ENCODE data around the gene GABRA4. TPM values are rescaled to one million over a fixed set of nuclear protein-coding genes. Genes with fewer than 3 reads are reported as not detected.

The GABRA4 gene
- total and polyA plus RNA-seq, 2 experiments from 2014 or later: 1.5 to 1.9 TPM

DNA sequence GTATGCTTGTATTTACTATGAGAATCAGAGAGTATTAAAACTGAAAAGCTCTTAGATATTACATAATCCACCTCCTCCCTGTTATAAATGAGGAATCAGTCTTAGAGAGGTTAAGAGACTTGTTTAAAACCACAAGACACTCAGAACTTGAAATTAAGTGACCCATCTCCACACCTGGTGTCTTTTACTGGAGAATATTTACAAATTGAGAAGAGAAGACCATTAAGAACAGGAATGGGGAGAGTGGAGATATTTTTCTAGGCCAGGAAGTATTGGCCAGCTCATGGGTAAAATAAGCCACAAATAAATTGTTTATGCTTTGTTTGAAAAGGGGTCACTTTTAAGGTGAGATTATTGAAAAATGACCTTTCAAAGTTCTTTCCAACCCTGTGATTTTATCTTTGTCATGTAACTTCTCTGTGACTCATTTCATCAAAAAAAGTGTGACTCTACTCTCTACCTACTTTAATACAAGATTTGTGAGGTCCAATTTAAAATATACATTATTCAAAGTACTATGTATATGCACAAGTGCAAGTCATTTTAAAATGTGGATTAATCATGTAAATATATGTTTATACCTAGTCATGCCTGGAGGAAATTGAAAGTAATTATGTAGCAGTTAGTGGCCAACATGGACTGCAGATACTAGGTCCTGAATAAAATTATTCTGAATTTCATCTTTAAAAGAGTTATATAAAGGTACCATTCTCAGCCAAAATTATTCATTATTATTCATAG lies 68.4 kb downstream of the GABRA4 start:
- no peaks in the 10 kb centered on the region for H3F3A ChIP-seq (replicated peaks; ENCODE audit: low read depth)
- no peaks in the 10 kb centered on the region for H4K20me1 ChIP-seq (replicated peaks; ENCODE audit: insufficient read depth)
- H3K27me3 ChIP-seq (ENCODE audit: insufficient read depth): no peaks in the 10 kb centered on the region
- no peak for ATAC-seq
- H3K9me3 Mint-ChIP-seq: no peaks in the 10 kb centered on the region
- H3K36me3 ChIP-seq (ENCODE audit: insufficient read depth): no peaks in the 10 kb centered on the region
- H3K79me2 ChIP-seq (replicated peaks; ENCODE audit: insufficient read depth): no peaks in the 10 kb centered on the region
- H3K9me2 ChIP-seq (ENCODE audit: insufficient read depth): no peaks in the 10 kb centered on the region
- no peak for DNase-seq (ENCODE audit: low spot score)
- no peaks in the 10 kb centered on the region for H3K4me1 ChIP-seq (ENCODE audit: insufficient read depth)
- no peak for TF ChIP-seq JUNB (IDR thresholded peaks at IDR 0.05; ENCODE audit: unreplicated experiment)
- no peak for TF ChIP-seq ZNF114 (CRISPR knock-in tag; IDR thresholded peaks at IDR 0.05)
- no peak for TF ChIP-seq CREB1 (CRISPR knock-in tag; IDR thresholded peaks at IDR 0.05; ENCODE audit: low read depth)
- no peak for TF ChIP-seq EZH2phosphoT487 (IDR thresholded peaks at IDR 0.05; ENCODE audit: unreplicated experiment)
- TF ChIP-seq ZNF331 (CRISPR knock-in tag; IDR thresholded peaks at IDR 0.05; ENCODE audit: low read depth): no peak
- no peak overlapping the region for H2AFZ ChIP-seq
- no peak overlapping the region for H3K4me3 Mint-ChIP-seq
- no peaks in the 10 kb centered on the region for H3K36me3 Mint-ChIP-seq (ENCODE audit: low read depth)
- no peak overlapping the region for H3K27ac ChIP-seq (ENCODE audit: low read depth)
- H3K27me3 Mint-ChIP-seq (ENCODE audit: insufficient read depth, low read depth, poor library complexity): no peaks in the 10 kb centered on the region
- no peak overlapping the region for H3K4me2 ChIP-seq
- no peak overlapping the region for H3K4me3 ChIP-seq
- no peaks in the 10 kb centered on the region for H3K4me1 Mint-ChIP-seq
- no peak overlapping the region for H3K27ac Mint-ChIP-seq

DNA sequence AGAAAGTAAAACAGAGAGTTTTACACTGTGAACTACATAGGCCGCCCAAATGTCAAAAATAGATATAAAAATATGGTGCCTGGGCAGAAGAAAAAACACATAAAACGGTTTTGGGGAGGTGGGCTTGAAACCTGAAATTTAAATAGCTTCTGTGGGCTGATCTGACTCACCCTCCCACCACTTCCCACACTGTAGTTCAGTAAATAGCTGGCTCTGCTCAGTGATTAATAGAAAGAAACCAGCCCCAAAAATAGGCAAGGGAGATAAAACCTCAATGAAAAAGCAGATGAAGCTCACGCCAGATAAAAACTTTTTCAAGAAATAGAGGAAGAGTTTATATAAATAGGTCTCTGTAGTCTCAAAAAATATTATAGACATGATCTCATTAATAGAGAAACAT lies 71.2 kb downstream of the GABRA4 start:
- TF ChIP-seq NANOG (IDR thresholded peaks at IDR 0.05; ENCODE audit: borderline replicate concordance) (no peak), CREB1 (CRISPR knock-in tag; IDR thresholded peaks at IDR 0.05; ENCODE audit: low read depth) (no peak), ZNF331 (CRISPR knock-in tag; IDR thresholded peaks at IDR 0.05; ENCODE audit: low read depth) (no peak), JUNB (IDR thresholded peaks at IDR 0.05; ENCODE audit: unreplicated experiment) (no peak), EZH2phosphoT487 (IDR thresholded peaks at IDR 0.05; ENCODE audit: unreplicated experiment) (no peak), STAT1 (IDR thresholded peaks at IDR 0.05; ENCODE audit: unreplicated experiment) (no peak)
- TF ChIP-seq, protein P1, sequence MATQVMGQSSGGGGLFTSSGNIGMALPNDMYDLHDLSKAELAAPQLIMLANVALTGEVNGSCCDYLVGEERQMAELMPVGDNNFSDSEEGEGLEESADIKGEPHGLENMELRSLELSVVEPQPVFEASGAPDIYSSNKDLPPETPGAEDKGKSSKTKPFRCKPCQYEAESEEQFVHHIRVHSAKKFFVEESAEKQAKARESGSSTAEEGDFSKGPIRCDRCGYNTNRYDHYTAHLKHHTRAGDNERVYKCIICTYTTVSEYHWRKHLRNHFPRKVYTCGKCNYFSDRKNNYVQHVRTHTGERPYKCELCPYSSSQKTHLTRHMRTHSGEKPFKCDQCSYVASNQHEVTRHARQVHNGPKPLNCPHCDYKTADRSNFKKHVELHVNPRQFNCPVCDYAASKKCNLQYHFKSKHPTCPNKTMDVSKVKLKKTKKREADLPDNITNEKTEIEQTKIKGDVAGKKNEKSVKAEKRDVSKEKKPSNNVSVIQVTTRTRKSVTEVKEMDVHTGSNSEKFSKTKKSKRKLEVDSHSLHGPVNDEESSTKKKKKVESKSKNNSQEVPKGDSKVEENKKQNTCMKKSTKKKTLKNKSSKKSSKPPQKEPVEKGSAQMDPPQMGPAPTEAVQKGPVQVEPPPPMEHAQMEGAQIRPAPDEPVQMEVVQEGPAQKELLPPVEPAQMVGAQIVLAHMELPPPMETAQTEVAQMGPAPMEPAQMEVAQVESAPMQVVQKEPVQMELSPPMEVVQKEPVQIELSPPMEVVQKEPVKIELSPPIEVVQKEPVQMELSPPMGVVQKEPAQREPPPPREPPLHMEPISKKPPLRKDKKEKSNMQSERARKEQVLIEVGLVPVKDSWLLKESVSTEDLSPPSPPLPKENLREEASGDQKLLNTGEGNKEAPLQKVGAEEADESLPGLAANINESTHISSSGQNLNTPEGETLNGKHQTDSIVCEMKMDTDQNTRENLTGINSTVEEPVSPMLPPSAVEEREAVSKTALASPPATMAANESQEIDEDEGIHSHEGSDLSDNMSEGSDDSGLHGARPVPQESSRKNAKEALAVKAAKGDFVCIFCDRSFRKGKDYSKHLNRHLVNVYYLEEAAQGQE (IDR thresholded peaks at IDR 0.05; ENCODE audit: unreplicated experiment): no peak
- TF ChIP-seq, protein P2, sequence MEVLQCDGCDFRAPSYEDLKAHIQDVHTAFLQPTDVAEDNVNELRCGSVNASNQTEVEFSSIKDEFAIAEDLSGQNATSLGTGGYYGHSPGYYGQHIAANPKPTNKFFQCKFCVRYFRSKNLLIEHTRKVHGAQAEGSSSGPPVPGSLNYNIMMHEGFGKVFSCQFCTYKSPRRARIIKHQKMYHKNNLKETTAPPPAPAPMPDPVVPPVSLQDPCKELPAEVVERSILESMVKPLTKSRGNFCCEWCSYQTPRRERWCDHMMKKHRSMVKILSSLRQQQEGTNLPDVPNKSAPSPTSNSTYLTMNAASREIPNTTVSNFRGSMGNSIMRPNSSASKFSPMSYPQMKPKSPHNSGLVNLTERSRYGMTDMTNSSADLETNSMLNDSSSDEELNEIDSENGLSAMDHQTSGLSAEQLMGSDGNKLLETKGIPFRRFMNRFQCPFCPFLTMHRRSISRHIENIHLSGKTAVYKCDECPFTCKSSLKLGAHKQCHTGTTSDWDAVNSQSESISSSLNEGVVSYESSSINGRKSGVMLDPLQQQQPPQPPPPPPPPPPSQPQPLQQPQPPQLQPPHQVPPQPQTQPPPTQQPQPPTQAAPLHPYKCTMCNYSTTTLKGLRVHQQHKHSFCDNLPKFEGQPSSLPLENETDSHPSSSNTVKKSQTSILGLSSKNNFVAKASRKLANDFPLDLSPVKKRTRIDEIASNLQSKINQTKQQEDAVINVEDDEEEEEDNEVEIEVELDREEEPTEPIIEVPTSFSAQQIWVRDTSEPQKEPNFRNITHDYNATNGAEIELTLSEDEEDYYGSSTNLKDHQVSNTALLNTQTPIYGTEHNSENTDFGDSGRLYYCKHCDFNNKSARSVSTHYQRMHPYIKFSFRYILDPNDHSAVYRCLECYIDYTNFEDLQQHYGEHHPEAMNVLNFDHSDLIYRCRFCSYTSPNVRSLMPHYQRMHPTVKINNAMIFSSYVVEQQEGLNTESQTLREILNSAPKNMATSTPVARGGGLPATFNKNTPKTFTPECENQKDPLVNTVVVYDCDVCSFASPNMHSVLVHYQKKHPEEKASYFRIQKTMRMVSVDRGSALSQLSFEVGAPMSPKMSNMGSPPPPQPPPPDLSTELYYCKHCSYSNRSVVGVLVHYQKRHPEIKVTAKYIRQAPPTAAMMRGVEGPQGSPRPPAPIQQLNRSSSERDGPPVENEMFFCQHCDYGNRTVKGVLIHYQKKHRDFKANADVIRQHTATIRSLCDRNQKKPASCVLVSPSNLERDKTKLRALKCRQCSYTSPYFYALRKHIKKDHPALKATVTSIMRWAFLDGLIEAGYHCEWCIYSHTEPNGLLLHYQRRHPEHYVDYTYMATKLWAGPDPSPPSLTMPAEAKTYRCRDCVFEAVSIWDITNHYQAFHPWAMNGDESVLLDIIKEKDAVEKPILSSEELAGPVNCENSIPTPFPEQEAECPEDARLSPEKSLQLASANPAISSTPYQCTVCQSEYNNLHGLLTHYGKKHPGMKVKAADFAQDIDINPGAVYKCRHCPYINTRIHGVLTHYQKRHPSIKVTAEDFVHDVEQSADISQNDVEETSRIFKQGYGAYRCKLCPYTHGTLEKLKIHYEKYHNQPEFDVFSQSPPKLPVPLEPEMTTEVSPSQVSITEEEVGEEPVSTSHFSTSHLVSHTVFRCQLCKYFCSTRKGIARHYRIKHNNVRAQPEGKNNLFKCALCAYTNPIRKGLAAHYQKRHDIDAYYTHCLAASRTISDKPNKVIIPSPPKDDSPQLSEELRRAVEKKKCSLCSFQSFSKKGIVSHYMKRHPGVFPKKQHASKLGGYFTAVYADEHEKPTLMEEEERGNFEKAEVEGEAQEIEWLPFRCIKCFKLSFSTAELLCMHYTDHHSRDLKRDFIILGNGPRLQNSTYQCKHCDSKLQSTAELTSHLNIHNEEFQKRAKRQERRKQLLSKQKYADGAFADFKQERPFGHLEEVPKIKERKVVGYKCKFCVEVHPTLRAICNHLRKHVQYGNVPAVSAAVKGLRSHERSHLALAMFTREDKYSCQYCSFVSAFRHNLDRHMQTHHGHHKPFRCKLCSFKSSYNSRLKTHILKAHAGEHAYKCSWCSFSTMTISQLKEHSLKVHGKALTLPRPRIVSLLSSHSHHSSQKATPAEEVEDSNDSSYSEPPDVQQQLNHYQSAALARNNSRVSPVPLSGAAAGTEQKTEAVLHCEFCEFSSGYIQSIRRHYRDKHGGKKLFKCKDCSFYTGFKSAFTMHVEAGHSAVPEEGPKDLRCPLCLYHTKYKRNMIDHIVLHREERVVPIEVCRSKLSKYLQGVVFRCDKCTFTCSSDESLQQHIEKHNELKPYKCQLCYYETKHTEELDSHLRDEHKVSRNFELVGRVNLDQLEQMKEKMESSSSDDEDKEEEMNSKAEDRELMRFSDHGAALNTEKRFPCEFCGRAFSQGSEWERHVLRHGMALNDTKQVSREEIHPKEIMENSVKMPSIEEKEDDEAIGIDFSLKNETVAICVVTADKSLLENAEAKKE (CRISPR knock-in tag; IDR thresholded peaks at IDR 0.05): no peak
- H3K4me1 ChIP-seq (ENCODE audit: insufficient read depth): no peaks in the 10 kb centered on the region
- H3K27ac ChIP-seq (ENCODE audit: low read depth): no peak overlapping the region
- Mint-ChIP-seq H3K9me3 (no peaks in the 10 kb centered on the region; the same call in 2 of the 3 replicates), H3K36me3 (ENCODE audit: low read depth) (no peaks in the 10 kb centered on the region), H3K4me1 (no peaks in the 10 kb centered on the region), H3K27ac (no peak overlapping the region), H3K27me3 (ENCODE audit: insufficient read depth, low read depth, poor library complexity) (no peaks in the 10 kb centered on the region), H3K4me3 (no peak overlapping the region)
- ATAC-seq: no peak
- no peak overlapping the region for H2AFZ ChIP-seq
- no peak for DNase-seq (ENCODE audit: low spot score)
- H3K79me2 ChIP-seq (replicated peaks; ENCODE audit: insufficient read depth): no peaks in the 10 kb centered on the region
- H4K20me1 ChIP-seq (replicated peaks; ENCODE audit: insufficient read depth): no peaks in the 10 kb centered on the region
- no peaks in the 10 kb centered on the region for H3F3A ChIP-seq (replicated peaks; ENCODE audit: low read depth)
- H3K9me2 ChIP-seq (ENCODE audit: insufficient read depth): no peaks in the 10 kb centered on the region
- no peaks in the 10 kb centered on the region for H3K36me3 ChIP-seq (ENCODE audit: insufficient read depth)
- H3K27me3 ChIP-seq (ENCODE audit: insufficient read depth): no peaks in the 10 kb centered on the region
- H3K4me2 ChIP-seq: no peak overlapping the region
- no peak overlapping the region for H3K4me3 ChIP-seq
